Endodermal cell (in vitro differentiated cells): Measurements from ENCODE around the gene CD244. TPM values are rescaled to one million over a fixed set of nuclear protein-coding genes. Genes with fewer than 3 reads are reported as not detected.

ENCODE experiments used
- DNase-seq: peaks from one replicate; pipeline ENCODE4 v3.0.0-alpha.2; 2017
- H3K27ac ChIP-seq: 2 replicates; pipeline ENCODE4 v1.5.1; 2013; ENCODE audit warnings: mild to moderate bottlenecking, low read depth, low read length, moderate library complexity
- H3K27me3 ChIP-seq: 2 replicates; pipeline ENCODE4 v1.6.1; 2013; ENCODE audit warnings: mild to moderate bottlenecking, low read length, moderate library complexity; ENCODE audit not compliant: insufficient read depth, control insufficient read depth, poor library complexity, severe bottlenecking
- H3K36me3 ChIP-seq: 2 replicates; pipeline ENCODE4 v1.7.0; 2013; ENCODE audit warnings: mild to moderate bottlenecking, low read length, moderate library complexity; ENCODE audit not compliant: control insufficient read depth, insufficient read depth
- H3K4me1 ChIP-seq: one replicate; pipeline ENCODE4 v1.7.0; 2013; ENCODE audit warnings: low read length; ENCODE audit not compliant: control insufficient read depth, insufficient read depth
- H3K4me3 ChIP-seq: 2 replicates; pipeline ENCODE4 v1.5.1; 2013; ENCODE audit warnings: mild to moderate bottlenecking, low read length, moderate library complexity
- H3K9ac ChIP-seq: 2 replicates; pipeline ENCODE4 v1.6.1; 2013; ENCODE audit warnings: mild to moderate bottlenecking, low read length, moderate library complexity; ENCODE audit not compliant: poor library complexity, severe bottlenecking; ENCODE audit errors: extremely low read depth
- H3K9me3 ChIP-seq: 2 replicates; pipeline ENCODE4 v1.6.1; 2013; ENCODE audit warnings: mild to moderate bottlenecking, low read length, moderate library complexity; ENCODE audit not compliant: control insufficient read depth
- H3K27ac Mint-ChIP-seq: 2 replicates; pipeline ENCODE4 v1.8.0; 2020; ENCODE audit warnings: mixed read lengths
- H3K27me3 Mint-ChIP-seq: 2 replicates; pipeline ENCODE4 v1.8.0; 2021; ENCODE audit warnings: mild to moderate bottlenecking, mixed read lengths; ENCODE audit not compliant: insufficient read depth
- H3K36me3 Mint-ChIP-seq: 2 replicates; pipeline ENCODE4 v1.8.0; 2020; ENCODE audit warnings: low read depth, mixed read lengths
- H3K4me1 Mint-ChIP-seq: 2 replicates; pipeline ENCODE4 v1.8.0; 2020; ENCODE audit warnings: mixed read lengths
- H3K4me3 Mint-ChIP-seq: 2 replicates; pipeline ENCODE4 v1.8.0; 2020; ENCODE audit warnings: mild to moderate bottlenecking, moderate library complexity, mixed read lengths
- H3K9me3 Mint-ChIP-seq: 2 replicates; pipeline ENCODE4 v1.8.0; 2020; ENCODE audit warnings: mild to moderate bottlenecking, mixed read lengths
- whole genome bisulfite sequencing, 2 experiments: methylation state at CpG; one replicate each; pipeline versions ENCODE4 v1.1.5 to v1.1.7; 2013; ENCODE audit warnings: missing lambda C conversion rate in 2 of 2, mixed read lengths in 1 of 2; ENCODE audit not compliant: insufficient coverage in 1 of 2, insufficient read length in 1 of 2; 5-methylcytosine and 5-hydroxymethylcytosine counted together
- total RNA-seq, 2 donors: library from RNA; stranded (reverse); fragmentation: NEBNext Ultra II Directional in 1 of 2; extraction: Animal tissue kit (Norgen Biotek cat#: 25700) in 1 of 2; gene quantifications; 2 replicates in 1 of 2; 3 replicates in 1 of 2; pipeline ENCODE4 v1.2.1, GENCODE V29; 2021
- TF ChIP-seq, protein P1 (sequence below): fragments of 200-600 bp; sonication (generic); conservative IDR thresholded peaks from 2 replicates; pipeline ENCODE4 v1.5.0; 2021; ENCODE audit warnings: antibody characterized with exemption, mild to moderate bottlenecking

The CD244 gene
- total RNA-seq, 2 donors from 2014 or later: 0.31 TPM; not detected in 1

DNA sequence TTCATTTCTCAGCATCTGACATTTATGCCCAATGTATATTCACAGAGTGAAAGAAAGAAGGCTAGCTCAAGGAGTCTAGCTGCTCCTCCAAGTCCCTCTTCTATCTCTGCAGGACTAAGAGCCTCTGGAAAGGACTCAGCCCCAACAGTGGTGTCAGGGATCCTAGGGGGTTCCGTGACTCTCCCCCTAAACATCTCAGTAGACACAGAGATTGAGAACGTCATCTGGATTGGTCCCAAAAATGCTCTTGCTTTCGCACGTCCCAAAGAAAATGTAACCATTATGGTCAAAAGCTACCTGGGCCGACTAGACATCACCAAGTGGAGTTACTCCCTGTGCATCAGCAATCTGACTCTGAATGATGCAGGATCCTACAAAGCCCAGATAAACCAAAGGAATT, 63.0 kb downstream of the CD244 start:
- no peak for DNase-seq
- no peaks in the 10 kb centered on the region for H3K36me3 ChIP-seq
- TF ChIP-seq, protein P1, sequence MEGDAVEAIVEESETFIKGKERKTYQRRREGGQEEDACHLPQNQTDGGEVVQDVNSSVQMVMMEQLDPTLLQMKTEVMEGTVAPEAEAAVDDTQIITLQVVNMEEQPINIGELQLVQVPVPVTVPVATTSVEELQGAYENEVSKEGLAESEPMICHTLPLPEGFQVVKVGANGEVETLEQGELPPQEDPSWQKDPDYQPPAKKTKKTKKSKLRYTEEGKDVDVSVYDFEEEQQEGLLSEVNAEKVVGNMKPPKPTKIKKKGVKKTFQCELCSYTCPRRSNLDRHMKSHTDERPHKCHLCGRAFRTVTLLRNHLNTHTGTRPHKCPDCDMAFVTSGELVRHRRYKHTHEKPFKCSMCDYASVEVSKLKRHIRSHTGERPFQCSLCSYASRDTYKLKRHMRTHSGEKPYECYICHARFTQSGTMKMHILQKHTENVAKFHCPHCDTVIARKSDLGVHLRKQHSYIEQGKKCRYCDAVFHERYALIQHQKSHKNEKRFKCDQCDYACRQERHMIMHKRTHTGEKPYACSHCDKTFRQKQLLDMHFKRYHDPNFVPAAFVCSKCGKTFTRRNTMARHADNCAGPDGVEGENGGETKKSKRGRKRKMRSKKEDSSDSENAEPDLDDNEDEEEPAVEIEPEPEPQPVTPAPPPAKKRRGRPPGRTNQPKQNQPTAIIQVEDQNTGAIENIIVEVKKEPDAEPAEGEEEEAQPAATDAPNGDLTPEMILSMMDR: no peak
- H3K27me3 ChIP-seq: no peaks in the 10 kb centered on the region
- Mint-ChIP-seq H3K9me3 (no peaks in the 10 kb centered on the region), H3K27me3 (peaks cover 2% of the 10 kb centered on the region), H3K4me1 (no peaks in the 10 kb centered on the region), H3K36me3 (no peaks in the 10 kb centered on the region), H3K27ac (no peak overlapping the region), H3K4me3 (no peak overlapping the region)
- no peak overlapping the region for H3K4me3 ChIP-seq
- WGBS, 2 experiments: 92 to 95% methylated on average over 5 of the region's 5 CpGs
- H3K9me3 ChIP-seq: peaks cover 8% of the 10 kb centered on the region
- no peak overlapping the region for H3K9ac ChIP-seq
- H3K27ac ChIP-seq: no peak overlapping the region
- no peaks in the 10 kb centered on the region for H3K4me1 ChIP-seq

DNA sequence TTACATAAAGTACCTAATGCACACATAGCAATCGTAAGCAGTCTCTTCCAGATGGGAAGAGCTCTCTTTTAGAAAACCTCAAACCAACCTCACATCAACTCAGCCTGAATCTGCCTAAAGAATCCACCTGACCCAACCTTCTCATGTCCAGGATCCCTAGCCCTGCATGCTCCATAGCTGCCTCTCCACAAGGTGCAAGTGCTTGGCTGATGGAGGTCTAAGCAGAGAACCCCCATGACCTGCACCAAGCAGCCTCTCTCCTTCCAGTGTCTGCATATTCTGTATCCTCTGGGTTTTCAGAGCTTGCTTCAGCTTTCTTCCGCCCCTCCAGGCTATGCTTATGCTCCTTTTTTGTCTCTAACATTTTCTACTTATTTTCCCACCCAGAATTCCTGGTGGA, 64.2 kb downstream of the CD244 start:
- peaks cover 8% of the 10 kb centered on the region for H3K9me3 ChIP-seq
- no peaks in the 10 kb centered on the region for H3K4me1 Mint-ChIP-seq
- no peaks in the 10 kb centered on the region for H3K9me3 Mint-ChIP-seq
- H3K4me3 ChIP-seq: no peak overlapping the region
- no peaks in the 10 kb centered on the region for H3K36me3 ChIP-seq
- DNase-seq: no peak
- H3K4me3 Mint-ChIP-seq: no peak overlapping the region
- H3K27me3 ChIP-seq: no peaks in the 10 kb centered on the region
- no peak overlapping the region for H3K27ac Mint-ChIP-seq
- 95 to 100% methylated on average over 1 to 2 of the region's 2 CpGs for WGBS, 2 experiments
- H3K27me3 Mint-ChIP-seq: no peaks in the 10 kb centered on the region
- no peak overlapping the region for H3K9ac ChIP-seq
- TF ChIP-seq, protein P1: no peak
- H3K36me3 Mint-ChIP-seq: no peaks in the 10 kb centered on the region
- no peak overlapping the region for H3K27ac ChIP-seq
- no peaks in the 10 kb centered on the region for H3K4me1 ChIP-seq

DNA sequence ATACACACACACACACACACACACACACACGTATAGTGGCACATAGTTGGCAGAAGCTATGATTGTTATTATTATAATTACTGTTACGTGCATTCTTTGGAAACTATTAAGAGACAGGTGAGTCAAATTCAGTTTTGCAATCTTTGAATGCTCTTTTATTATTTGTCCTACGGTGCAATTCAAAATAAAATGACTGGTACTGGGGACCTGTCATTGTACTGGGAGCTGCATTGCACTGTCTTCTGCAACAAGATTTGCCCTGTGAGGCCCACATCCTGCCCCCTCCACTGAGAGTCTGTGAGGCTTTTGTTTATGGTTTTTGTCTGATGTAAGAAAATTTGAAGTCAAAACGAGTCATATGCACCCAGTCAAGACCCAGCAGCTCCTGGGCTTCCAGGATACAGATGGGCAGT, 64.8 kb downstream of the CD244 start:
- Histone ChIP-seq H3K27me3 (no peaks in the 10 kb centered on the region), H3K4me1 (no peaks in the 10 kb centered on the region), H3K27ac (no peak overlapping the region), H3K4me3 (no peak overlapping the region), H3K9ac (no peak overlapping the region), H3K9me3 (peaks cover 8% of the 10 kb centered on the region), H3K36me3 (no peaks in the 10 kb centered on the region)
- no peak for DNase-seq
- WGBS, 2 experiments: 58 to 89% methylated on average over 2 to 3 of the region's 4 CpGs
- no peaks in the 10 kb centered on the region for H3K4me1 Mint-ChIP-seq
- H3K9me3 Mint-ChIP-seq: no peaks in the 10 kb centered on the region
- H3K27me3 Mint-ChIP-seq: no peaks in the 10 kb centered on the region
- H3K36me3 Mint-ChIP-seq: no peaks in the 10 kb centered on the region
- no peak overlapping the region for H3K4me3 Mint-ChIP-seq
- H3K27ac Mint-ChIP-seq: no peak overlapping the region
- TF ChIP-seq, protein P1: no peak
